ENCODE data around the gene ZNF518B. TPM values are rescaled to one million over a fixed set of nuclear protein-coding genes. Genes with fewer than 3 reads are reported as not detected.

ZNF518B gene
- total and polyA plus RNA-seq, 12 donors: 2.6 to 45.1 (median 20.3) TPM

DNA sequence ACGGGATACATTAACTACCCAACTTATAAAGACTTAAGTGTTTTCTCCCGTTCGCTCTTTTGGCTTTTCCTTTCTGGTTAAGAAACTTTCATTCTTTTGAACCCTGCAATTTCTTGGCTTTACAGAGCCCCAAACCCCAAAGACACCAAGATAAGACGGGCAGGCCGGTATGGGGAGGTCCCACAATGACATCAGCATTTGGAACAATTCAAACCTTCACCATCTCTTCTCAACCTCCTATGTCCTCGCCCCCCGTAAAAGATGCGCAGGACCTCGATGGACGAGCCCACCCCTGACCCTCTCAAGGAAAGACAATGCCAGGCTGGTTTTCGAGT lies 999 bp downstream of the ZNF518B start:
- peaks cover 0 to 7% of the 10 kb centered on the region in 2 donors for H3K36me3 ChIP-seq (replicated peaks in 1 of 2)
- no peaks in the 10 kb centered on the region for H3K27me3 ChIP-seq
- TF ChIP-seq, protein P1, sequence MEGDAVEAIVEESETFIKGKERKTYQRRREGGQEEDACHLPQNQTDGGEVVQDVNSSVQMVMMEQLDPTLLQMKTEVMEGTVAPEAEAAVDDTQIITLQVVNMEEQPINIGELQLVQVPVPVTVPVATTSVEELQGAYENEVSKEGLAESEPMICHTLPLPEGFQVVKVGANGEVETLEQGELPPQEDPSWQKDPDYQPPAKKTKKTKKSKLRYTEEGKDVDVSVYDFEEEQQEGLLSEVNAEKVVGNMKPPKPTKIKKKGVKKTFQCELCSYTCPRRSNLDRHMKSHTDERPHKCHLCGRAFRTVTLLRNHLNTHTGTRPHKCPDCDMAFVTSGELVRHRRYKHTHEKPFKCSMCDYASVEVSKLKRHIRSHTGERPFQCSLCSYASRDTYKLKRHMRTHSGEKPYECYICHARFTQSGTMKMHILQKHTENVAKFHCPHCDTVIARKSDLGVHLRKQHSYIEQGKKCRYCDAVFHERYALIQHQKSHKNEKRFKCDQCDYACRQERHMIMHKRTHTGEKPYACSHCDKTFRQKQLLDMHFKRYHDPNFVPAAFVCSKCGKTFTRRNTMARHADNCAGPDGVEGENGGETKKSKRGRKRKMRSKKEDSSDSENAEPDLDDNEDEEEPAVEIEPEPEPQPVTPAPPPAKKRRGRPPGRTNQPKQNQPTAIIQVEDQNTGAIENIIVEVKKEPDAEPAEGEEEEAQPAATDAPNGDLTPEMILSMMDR (IDR thresholded peaks at IDR 0.05): no peak
- no peak for TF ChIP-seq POLR2A (IDR thresholded peaks at IDR 0.05)
- WGBS, 4 donors: 53 to 62% (median 59%) methylated on average over 11 of the region's 11 CpGs
- peak overlapping the region in 2 of 5 donors; percentile 11 to 52 for H3K27ac ChIP-seq
- intact Hi-C loops (cut with DNase I): loop anchor here (5.0 to 10.0 kb wide), 2 partner anchors 81 to 89 kb away; no protein-coding TSS in a partner anchor
- peaks cover 5 to 6% of the 10 kb centered on the region in 2 donors for H3K4me1 ChIP-seq (replicated peaks in 1 of 2)
- DNase-seq: no peak
- H3K9me3 ChIP-seq (replicated peaks in 1 of 3): no peaks in the 10 kb centered on the region
- H3K4me3 ChIP-seq: peak overlapping the region in 2 of 4 donors; percentile 40 to 89

- H3K27ac ChIP-seq: no peak overlapping the region
- peaks cover 5 to 6% of the 10 kb centered on the region in 2 donors for H3K4me1 ChIP-seq (replicated peaks in 1 of 2)
- TF ChIP-seq POLR2A (IDR thresholded peaks at IDR 0.05): no peak
- TF ChIP-seq, protein P1 (IDR thresholded peaks at IDR 0.05): no peak
- H3K4me3 ChIP-seq: no peak overlapping the region
- DNase-seq: no peak
- no peaks in the 10 kb centered on the region for H3K9me3 ChIP-seq (replicated peaks in 1 of 3)
- no peaks in the 10 kb centered on the region for H3K27me3 ChIP-seq
- peaks cover 0 to 7% of the 10 kb centered on the region in 2 donors for H3K36me3 ChIP-seq (replicated peaks in 1 of 2)
- intact Hi-C loops (cut with DNase I): loop anchor here (5.0 to 10.0 kb wide), 2 partner anchors 82 to 90 kb away; no protein-coding TSS in a partner anchor
- 96 to 98% (median 97%) methylated on average over 2 of the region's 2 CpGs for WGBS, 4 donors
Observed at GRCh38 chr4:10455133-10455532, 2.1 kb downstream of the ZNF518B start.

- H3K27ac ChIP-seq: no peak overlapping the region
- no peaks in the 10 kb centered on the region for H3K27me3 ChIP-seq
- intact Hi-C loops (cut with DNase I): loop anchor here (5.0 to 10.0 kb wide), 2 partner anchors 83 to 90 kb away; no protein-coding TSS in a partner anchor
- TF ChIP-seq POLR2A (IDR thresholded peaks at IDR 0.05): no peak
- TF ChIP-seq, protein P1 (IDR thresholded peaks at IDR 0.05): no peak
- no peaks in the 10 kb centered on the region for H3K9me3 ChIP-seq (replicated peaks in 1 of 3)
- DNase-seq: no peak
- H3K4me3 ChIP-seq: no peak overlapping the region
- peaks cover 5 to 6% of the 10 kb centered on the region in 2 donors for H3K4me1 ChIP-seq (replicated peaks in 1 of 2)
- peaks cover 0 to 7% of the 10 kb centered on the region in 2 donors for H3K36me3 ChIP-seq (replicated peaks in 1 of 2)
- 83 to 96% (median 90%) methylated on average over 5 to 6 of the region's 6 CpGs for WGBS, 4 donors
Observed at GRCh38 chr4:10454726-10455125, 2.5 kb downstream of the ZNF518B start.

DNA sequence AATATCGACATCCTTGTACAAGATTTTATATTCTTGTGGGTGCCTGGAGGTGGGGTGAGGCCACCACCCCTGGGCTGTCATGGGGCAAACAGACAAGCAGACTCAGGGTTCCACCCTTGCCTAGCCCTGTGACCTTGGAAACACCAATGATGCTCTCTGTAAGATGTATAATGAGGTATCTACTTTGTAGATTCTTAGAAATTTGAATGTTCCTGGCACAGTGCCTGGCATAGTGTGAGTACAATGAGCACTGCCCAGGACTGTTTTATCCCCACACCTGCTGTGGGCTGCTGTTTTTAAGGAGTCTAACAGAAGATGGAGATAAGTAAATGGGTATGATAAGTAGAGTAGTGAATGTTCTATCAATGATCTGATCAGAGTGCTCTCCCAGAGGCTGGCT lies 3.1 kb downstream of the ZNF518B start:
- peaks cover 5 to 6% of the 10 kb centered on the region in 2 donors for H3K4me1 ChIP-seq (replicated peaks in 1 of 2)
- WGBS, 4 donors: 100% methylated on average over 1 of the region's 1 CpG
- no peaks in the 10 kb centered on the region for H3K27me3 ChIP-seq
- no peak for DNase-seq
- intact Hi-C loops (cut with DNase I): loop anchor here in 1 of 2 donors (10.0 kb wide), 1 partner anchor 91 kb away; no protein-coding TSS in a partner anchor
- no peak overlapping the region for H3K4me3 ChIP-seq
- H3K9me3 ChIP-seq (replicated peaks in 1 of 3): no peaks in the 10 kb centered on the region
- no peak overlapping the region for H3K27ac ChIP-seq
- TF ChIP-seq POLR2A (IDR thresholded peaks at IDR 0.05): no peak
- TF ChIP-seq, protein P1 (IDR thresholded peaks at IDR 0.05): no peak
- peaks cover 0 to 7% of the 10 kb centered on the region in 2 donors for H3K36me3 ChIP-seq (replicated peaks in 1 of 2)

Measured in adrenal gland (tissue), 12 donors.